GM12865 (cell line): ENCODE results near the gene SPNS3.

Source experiments
- DNase-seq: peaks from one replicate; pipeline ENCODE4 v3.0.0; 2010; ENCODE audit warnings: low read depth
- H3K4me3 ChIP-seq: 2 replicates; pipeline ENCODE4 v1.5.1; 2011; ENCODE audit warnings: mild to moderate bottlenecking, low read depth, low read length, control low read depth
- CTCF ChIP-seq: IDR thresholded peaks from 2 replicates; pipeline ENCODE4 v1.5.1; 2011; ENCODE audit warnings: low read length, control low read depth, low read depth, inconsistent platforms; ENCODE audit not compliant: insufficient read depth; ENCODE audit errors: missing control alignments

The SPNS3 gene

GRCh38 chr17:4395111-4395478 lies 38.6 kb upstream of the SPNS3 start:
- DNase-seq, result no peak
- TF ChIP-seq CTCF, result no peak
- peak overlapping the region; percentile 59 for H3K4me3 ChIP-seq

- DNase-seq, result peak; percentile 62
- no peak for TF ChIP-seq CTCF
Measured at GRCh38 chr17:4397840-4398239, 35.9 kb upstream of the SPNS3 start.

GRCh38 chr17:4405038-4405669 lies 28.6 kb upstream of the SPNS3 start:
- no peak for TF ChIP-seq CTCF
- H3K4me3 ChIP-seq, result no peak overlapping the region
- DNase-seq, result peak; percentile 65

More at GRCh38 chr17:4397840-4398239, 35.9 kb upstream of the SPNS3 start:
- H3K4me3 ChIP-seq, result no peak overlapping the region

- H3K4me3 ChIP-seq, result no peak overlapping the region
- DNase-seq, result no peak
- no peak for TF ChIP-seq CTCF
Measured at GRCh38 chr17:4405699-4406098, 28.0 kb upstream of the SPNS3 start.

- no peak overlapping the region for H3K4me3 ChIP-seq
- DNase-seq, result peak; percentile 35
- TF ChIP-seq CTCF, result no peak
Measured at GRCh38 chr17:4406386-4406785, 27.4 kb upstream of the SPNS3 start.

- no peak for DNase-seq
- TF ChIP-seq CTCF, result no peak
Measured at GRCh38 chr17:4407216-4407615, 26.5 kb upstream of the SPNS3 start.

GRCh38 chr17:4407851-4408250 lies 25.9 kb upstream of the SPNS3 start:
- H3K4me3 ChIP-seq, result no peak overlapping the region
- TF ChIP-seq CTCF, result no peak
- no peak for DNase-seq

More at GRCh38 chr17:4407216-4407615, 26.5 kb upstream of the SPNS3 start:
- H3K4me3 ChIP-seq, result no peak overlapping the region
